Measurements from ENCODE around the gene CREB1.
"Not testable (repeated sequence)": the region's sequence is repeated elsewhere in the genome, so short reads cannot be mapped to it uniquely, and the experiment has no call there.

DNA sequence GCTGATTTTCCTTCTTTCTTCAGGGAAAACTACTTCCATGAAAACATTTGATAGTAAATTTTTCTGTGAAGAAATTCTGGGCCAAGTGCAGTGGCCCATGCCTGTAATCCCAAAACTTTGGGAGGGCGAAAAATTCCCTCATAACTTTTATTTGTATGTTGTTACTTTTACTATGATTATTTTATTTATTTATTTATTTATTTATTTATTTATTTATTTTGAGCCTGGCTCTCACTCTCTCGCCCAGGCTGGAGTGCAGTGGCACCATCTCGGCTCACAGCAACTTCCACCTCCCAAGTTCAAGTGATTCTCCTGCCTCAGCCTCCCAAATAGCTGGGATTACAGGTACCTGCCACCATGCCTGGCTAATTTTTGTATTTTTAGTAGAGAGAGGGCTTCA lies 109.5 kb downstream of the CREB1 start:
- not testable (repeated sequence) for TF ChIP-seq TAF1 (IDR thresholded peaks at IDR 0.05; ENCODE audit: borderline replicate concordance, low read depth, low read length); POLR2AphosphoS5 (IDR thresholded peaks at IDR 0.05; ENCODE audit: low read depth, low read length)
